Neural crest cell (in vitro differentiated cells): ENCODE measurements around the gene VWC2L. TPM values are rescaled to one million over a fixed set of nuclear protein-coding genes. Genes with fewer than 3 reads are reported as not detected.

Experiments
- DNase-seq: peaks from one replicate; pipeline ENCODE4 v3.0.0; 2021; ENCODE audit warnings: low read depth, mixed read lengths, low spot score
- H3K27ac Mint-ChIP-seq: one replicate; pipeline ENCODE4 v1.8.0; 2021; ENCODE audit warnings: mild to moderate bottlenecking, mixed read lengths; ENCODE audit not compliant: unreplicated experiment
- H3K27me3 Mint-ChIP-seq: 2 replicates; pipeline ENCODE4 v1.8.0; 2021; ENCODE audit warnings: low read depth, mild to moderate bottlenecking, mixed read lengths
- H3K36me3 Mint-ChIP-seq: 2 replicates; pipeline ENCODE4 v1.8.0; 2021; ENCODE audit warnings: low read depth, mild to moderate bottlenecking, mixed read lengths
- H3K4me1 Mint-ChIP-seq: 2 replicates; pipeline ENCODE4 v1.8.0; 2021; ENCODE audit warnings: mixed read lengths
- H3K4me3 Mint-ChIP-seq: one replicate; pipeline ENCODE4 v1.8.0; 2021; ENCODE audit warnings: mild to moderate bottlenecking, mixed read lengths
- H3K9me3 Mint-ChIP-seq: 2 replicates; pipeline ENCODE4 v1.8.0; 2021; ENCODE audit warnings: mixed read lengths
- CTCF ChIP-seq: fragments of 200-600 bp; sonication (generic); conservative IDR thresholded peaks from 2 replicates; pipeline ENCODE4 v1.5.0; 2021; ENCODE audit warnings: antibody characterized with exemption, mild to moderate bottlenecking
- total RNA-seq: library from RNA; stranded (reverse); gene quantifications from 2 replicates; pipeline ENCODE4 v1.2.1, GENCODE V29; 2021

Gene VWC2L
- total RNA-seq, 1 donor from 2014 or later: 0.23 TPM

- H3K36me3 Mint-ChIP-seq: no peaks in the 10 kb centered on the region
- no peak for TF ChIP-seq CTCF
- H3K4me1 Mint-ChIP-seq: no peaks in the 10 kb centered on the region
- no peaks in the 10 kb centered on the region for H3K9me3 Mint-ChIP-seq
- no peak overlapping the region for H3K4me3 Mint-ChIP-seq
- no peak for DNase-seq
- no peaks in the 10 kb centered on the region for H3K27me3 Mint-ChIP-seq
- H3K27ac Mint-ChIP-seq: no peak overlapping the region
Measured at GRCh38 chr2:214601852-214602633, 191.2 kb downstream of the VWC2L start.

GRCh38 chr2:214604861-214605260 is 194.0 kb downstream of the VWC2L start:
- Mint-ChIP-seq H3K27ac (no peak overlapping the region), H3K4me3 (no peak overlapping the region), H3K4me1 (no peaks in the 10 kb centered on the region), H3K9me3 (no peaks in the 10 kb centered on the region), H3K36me3 (no peaks in the 10 kb centered on the region), H3K27me3 (no peaks in the 10 kb centered on the region)
- TF ChIP-seq CTCF: no peak
- no peak for DNase-seq

- no peak for TF ChIP-seq CTCF
- Mint-ChIP-seq H3K27ac (no peak overlapping the region), H3K4me1 (no peaks in the 10 kb centered on the region), H3K9me3 (no peaks in the 10 kb centered on the region), H3K36me3 (no peaks in the 10 kb centered on the region), H3K4me3 (no peak overlapping the region), H3K27me3 (no peaks in the 10 kb centered on the region)
- no peak for DNase-seq
Measured at GRCh38 chr2:214607051-214607450, 196.2 kb downstream of the VWC2L start.

GRCh38 chr2:214611015-214611414 is 200.2 kb downstream of the VWC2L start:
- Mint-ChIP-seq H3K4me3 (no peak overlapping the region), H3K4me1 (no peaks in the 10 kb centered on the region), H3K27ac (no peak overlapping the region), H3K9me3 (peaks cover 2% of the 10 kb centered on the region), H3K36me3 (no peaks in the 10 kb centered on the region), H3K27me3 (no peaks in the 10 kb centered on the region)
- DNase-seq: no peak
- no peak for TF ChIP-seq CTCF

GRCh38 chr2:214624166-214624760 is 213.4 kb downstream of the VWC2L start:
- Mint-ChIP-seq H3K4me3 (no peak overlapping the region), H3K27me3 (no peaks in the 10 kb centered on the region), H3K36me3 (no peaks in the 10 kb centered on the region), H3K9me3 (no peaks in the 10 kb centered on the region), H3K4me1 (peaks cover 9% of the 10 kb centered on the region), H3K27ac (no peak overlapping the region)
- DNase-seq: no peak
- no peak for TF ChIP-seq CTCF
